ENCODE measurements around the gene OSM.

OSM gene

DNA sequence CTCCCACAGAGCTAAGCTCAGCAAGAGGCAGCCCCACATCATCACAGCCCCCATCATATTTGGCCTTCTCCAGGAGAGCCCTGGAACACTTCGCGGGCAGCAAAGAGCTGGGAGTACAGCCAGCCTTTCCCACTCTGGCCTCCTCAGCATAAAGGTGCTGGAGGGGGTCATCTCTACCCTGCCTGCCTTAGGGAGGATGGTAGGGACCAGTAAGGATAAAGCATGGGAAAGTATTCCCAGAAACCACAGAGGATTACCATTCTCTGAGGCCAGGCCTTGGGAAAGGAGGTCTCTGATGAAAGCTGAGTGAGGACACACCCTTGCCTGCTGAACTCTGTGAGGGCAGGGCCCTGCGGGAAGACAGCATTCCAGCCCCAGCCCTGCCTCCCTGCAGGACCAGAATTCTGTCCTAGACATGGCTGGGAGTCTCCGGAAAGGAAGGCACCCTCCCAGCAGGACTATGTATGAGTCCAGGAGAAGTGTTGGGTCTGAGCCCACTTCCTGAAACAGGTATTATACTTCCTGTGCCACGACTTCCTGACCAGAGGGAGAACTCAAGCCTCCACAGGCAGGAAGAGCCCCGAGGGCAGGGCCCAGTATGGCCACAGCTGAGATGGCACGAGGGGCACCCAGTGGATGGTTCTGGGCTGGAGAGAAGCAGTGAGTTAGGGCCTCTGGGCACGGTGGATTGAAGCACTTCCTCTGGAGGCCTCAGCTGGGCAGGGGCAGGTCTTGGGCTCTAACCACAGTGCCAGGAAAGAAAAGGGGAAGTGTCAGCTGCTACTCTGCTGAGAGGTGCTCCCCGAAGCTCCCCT is 35.6 kb upstream of the OSM start:
- POLR2A ChIA-PET, result interaction anchor here (0.8 kb wide), 1 partner anchor 11 kb away, joined by 3 read pairs; no protein-coding TSS in a partner anchor
- CTCF ChIA-PET, result interaction anchor here (0.6 kb wide), 2 partner anchors 72 to 395 kb away, joined by 3 read pairs; no protein-coding TSS in a partner anchor
- TF ChIP-seq FOXA1 (IDR thresholded peaks at IDR 0.05) (no peak), ELF4 (IDR thresholded peaks at IDR 0.05) (no peak), TARDBP (IDR thresholded peaks at IDR 0.05) (no peak), FOXK2 (IDR thresholded peaks at IDR 0.05) (no peak), L3MBTL2 (conservative IDR thresholded peaks at IDR 0.05) (no peak), CTBP1 (IDR thresholded peaks at IDR 0.05; ENCODE audit: borderline replicate concordance) (no peak), HDGF (IDR thresholded peaks at IDR 0.05; ENCODE audit: borderline replicate concordance) (no peak), SP1 (IDR thresholded peaks at IDR 0.05) (no peak), LEF1 (IDR thresholded peaks at IDR 0.05; ENCODE audit: borderline replicate concordance) (no peak), ZNF384 (IDR thresholded peaks at IDR 0.05) (no peak), FOXM1 (IDR thresholded peaks at IDR 0.05; ENCODE audit: borderline replicate concordance) (no peak), ARNT (IDR thresholded peaks at IDR 0.05) (no peak), SUZ12 (IDR thresholded peaks at IDR 0.05) (no peak), BHLHE40 (IDR thresholded peaks at IDR 0.05; ENCODE audit: borderline replicate concordance) (no peak), NFRKB (IDR thresholded peaks at IDR 0.05) (no peak)
- TF ChIP-seq, protein P1, sequence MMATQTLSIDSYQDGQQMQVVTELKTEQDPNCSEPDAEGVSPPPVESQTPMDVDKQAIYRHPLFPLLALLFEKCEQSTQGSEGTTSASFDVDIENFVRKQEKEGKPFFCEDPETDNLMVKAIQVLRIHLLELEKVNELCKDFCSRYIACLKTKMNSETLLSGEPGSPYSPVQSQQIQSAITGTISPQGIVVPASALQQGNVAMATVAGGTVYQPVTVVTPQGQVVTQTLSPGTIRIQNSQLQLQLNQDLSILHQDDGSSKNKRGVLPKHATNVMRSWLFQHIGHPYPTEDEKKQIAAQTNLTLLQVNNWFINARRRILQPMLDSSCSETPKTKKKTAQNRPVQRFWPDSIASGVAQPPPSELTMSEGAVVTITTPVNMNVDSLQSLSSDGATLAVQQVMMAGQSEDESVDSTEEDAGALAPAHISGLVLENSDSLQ (IDR thresholded peaks at IDR 0.05), result no peak
- no peak for DNase-seq (ENCODE audit: extremely low spot score)

- CTCF ChIA-PET, result no interaction called here
- POLR2A ChIA-PET, result no interaction called here
- TF ChIP-seq LEF1 (IDR thresholded peaks at IDR 0.05; ENCODE audit: borderline replicate concordance), result no peak
- TF ChIP-seq FOXK2 (IDR thresholded peaks at IDR 0.05), result no peak
- no peak for TF ChIP-seq FOXA1 (IDR thresholded peaks at IDR 0.05)
- TF ChIP-seq NFRKB (IDR thresholded peaks at IDR 0.05), result no peak
- TF ChIP-seq L3MBTL2 (conservative IDR thresholded peaks at IDR 0.05), result no peak
Measured at GRCh38 chr22:30299322-30299721, 32.7 kb upstream of the OSM start.

GRCh38 chr22:30297991-30298701 is 31.5 kb upstream of the OSM start:
- DNase-seq (ENCODE audit: extremely low spot score), result no peak
- TF ChIP-seq FOXA1 (IDR thresholded peaks at IDR 0.05) (no peak), ARNT (IDR thresholded peaks at IDR 0.05) (no peak), BHLHE40 (IDR thresholded peaks at IDR 0.05; ENCODE audit: borderline replicate concordance) (no peak), FOXM1 (IDR thresholded peaks at IDR 0.05; ENCODE audit: borderline replicate concordance) (no peak), SUZ12 (IDR thresholded peaks at IDR 0.05) (no peak), FOXK2 (IDR thresholded peaks at IDR 0.05) (no peak)
- ChIA-PET CTCF (no interaction called here), POLR2A (no interaction called here)

More at GRCh38 chr22:30299322-30299721, 32.7 kb upstream of the OSM start:
- DNase-seq (ENCODE audit: extremely low spot score), result no peak

DNA sequence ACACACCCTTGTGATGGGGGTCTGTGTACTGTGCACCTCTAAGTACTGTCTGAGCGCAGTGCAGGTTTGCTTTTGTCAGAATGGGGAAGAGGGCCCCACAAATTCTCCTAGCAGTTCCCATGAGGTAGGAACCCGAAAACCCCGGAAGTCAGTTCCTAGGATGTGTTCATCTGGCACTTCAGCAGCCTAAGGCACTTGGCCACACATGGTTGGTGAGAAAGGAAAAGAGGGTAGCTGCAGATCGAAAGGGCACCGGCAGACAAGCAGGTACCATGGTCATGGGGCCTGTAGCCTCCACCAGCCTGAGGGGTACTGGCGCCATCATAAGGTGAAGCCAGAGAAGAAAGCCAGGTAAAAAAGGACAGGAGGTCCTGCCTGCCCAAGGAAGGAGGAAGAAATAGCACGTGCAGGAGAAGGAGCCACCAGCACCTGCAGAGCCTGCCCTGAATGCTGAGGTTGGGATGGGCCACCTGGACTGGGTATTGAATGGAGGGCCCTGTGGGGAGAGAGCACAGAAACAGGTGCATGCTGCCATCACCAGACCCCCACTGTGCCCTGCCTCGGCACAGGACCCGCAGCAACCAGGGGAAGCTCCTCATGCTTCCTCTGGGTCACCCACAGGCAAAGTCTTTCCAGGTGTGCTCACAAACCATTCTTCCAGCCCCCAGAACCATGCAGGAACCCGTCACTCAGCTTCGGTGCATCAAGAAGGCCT is 30.8 kb upstream of the OSM start:
- TF ChIP-seq L3MBTL2 (conservative IDR thresholded peaks at IDR 0.05) (no peak), ARNT (IDR thresholded peaks at IDR 0.05) (no peak), SUZ12 (IDR thresholded peaks at IDR 0.05) (no peak), CTBP1 (IDR thresholded peaks at IDR 0.05; ENCODE audit: borderline replicate concordance) (no peak), NFRKB (IDR thresholded peaks at IDR 0.05) (no peak), FOXM1 (IDR thresholded peaks at IDR 0.05; ENCODE audit: borderline replicate concordance) (no peak), HDGF (IDR thresholded peaks at IDR 0.05; ENCODE audit: borderline replicate concordance) (no peak), ELF4 (IDR thresholded peaks at IDR 0.05) (no peak), FOXA1 (IDR thresholded peaks at IDR 0.05) (no peak), ZNF384 (IDR thresholded peaks at IDR 0.05) (no peak), FOXK2 (IDR thresholded peaks at IDR 0.05) (no peak), SP1 (IDR thresholded peaks at IDR 0.05) (no peak), TARDBP (IDR thresholded peaks at IDR 0.05) (no peak), LEF1 (IDR thresholded peaks at IDR 0.05; ENCODE audit: borderline replicate concordance) (no peak), BHLHE40 (IDR thresholded peaks at IDR 0.05; ENCODE audit: borderline replicate concordance) (no peak)
- TF ChIP-seq, protein P1 (IDR thresholded peaks at IDR 0.05), result no peak
- DNase-seq (ENCODE audit: extremely low spot score), result no peak
- CTCF ChIA-PET, result no interaction called here
- POLR2A ChIA-PET, result no interaction called here

DNA sequence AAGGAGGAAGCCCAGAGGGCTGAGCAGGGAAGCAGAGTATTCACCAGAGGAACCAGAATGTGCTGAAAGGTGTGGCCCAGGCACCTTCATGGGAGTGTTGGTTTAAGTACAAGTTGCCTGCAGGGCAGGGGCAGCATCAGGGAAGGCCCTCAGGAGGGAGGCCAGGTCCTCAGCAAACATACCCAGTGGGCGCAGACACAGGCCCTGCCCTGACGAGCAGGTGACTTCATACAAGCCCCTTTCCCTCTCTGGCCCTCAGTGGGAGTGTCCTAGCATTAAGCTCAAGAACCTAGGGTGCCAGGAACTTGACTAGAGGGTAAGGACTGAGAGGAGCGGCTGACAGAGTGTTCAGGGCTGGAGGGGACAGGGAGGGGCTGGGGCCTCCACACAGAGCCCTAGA is 30.2 kb upstream of the OSM start:
- TF ChIP-seq CTBP1 (IDR thresholded peaks at IDR 0.05; ENCODE audit: borderline replicate concordance), result no peak
- TF ChIP-seq L3MBTL2 (conservative IDR thresholded peaks at IDR 0.05), result no peak
- no peak for DNase-seq (ENCODE audit: extremely low spot score)
- ChIA-PET POLR2A (no interaction called here), CTCF (interaction anchor here (0.9 kb wide), 1 partner anchor 9 kb away, joined by 4 read pairs; no protein-coding TSS in a partner anchor)

DNA sequence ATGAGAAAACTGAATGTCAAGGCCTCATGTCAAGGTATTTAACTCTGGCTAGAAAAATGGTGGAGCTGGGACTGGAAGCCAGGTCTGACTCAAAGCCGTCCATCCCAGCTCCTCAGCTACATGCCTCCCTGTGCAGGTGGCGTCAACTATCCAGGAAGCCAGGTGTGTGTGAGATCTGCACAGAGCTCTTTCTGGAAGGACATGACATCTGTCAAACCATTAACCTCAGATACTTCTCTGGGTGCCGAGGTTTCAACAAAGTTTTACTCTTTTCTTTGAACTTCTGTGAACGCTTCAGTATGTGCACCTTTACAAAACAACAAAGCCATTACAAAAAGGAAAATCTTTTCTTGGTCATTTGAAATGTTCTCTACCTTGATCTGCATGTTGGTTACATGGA is 29.7 kb upstream of the OSM start:
- ChIA-PET POLR2A (no interaction called here), CTCF (interaction anchor here (0.9 kb wide), 1 partner anchor 8 kb away, joined by 4 read pairs; no protein-coding TSS in a partner anchor)

More for the DNA sequence above, 29.7 kb upstream of the OSM start:
- TF ChIP-seq HDGF (IDR thresholded peaks at IDR 0.05; ENCODE audit: borderline replicate concordance), result no peak
- no peak for TF ChIP-seq ZNF384 (IDR thresholded peaks at IDR 0.05)
- TF ChIP-seq FOXM1 (IDR thresholded peaks at IDR 0.05; ENCODE audit: borderline replicate concordance), result no peak
- DNase-seq (ENCODE audit: extremely low spot score), result no peak

Data from HEK293T (cell line).